Osteoblast (primary cell): ENCODE measurements around the gene AAK1. TPM values are rescaled to one million over a fixed set of nuclear protein-coding genes. Genes with fewer than 3 reads are reported as not detected.

Source experiments
- DNase-seq: peaks from one replicate; pipeline ENCODE4 v3.0.0; 2011; ENCODE audit warnings: low spot score, mixed read lengths; ENCODE audit not compliant: insufficient read length; ENCODE audit errors: missing footprints
- H2AFZ ChIP-seq: 2 replicates; pipeline ENCODE4 v1.6.0; 2011; ENCODE audit warnings: mild to moderate bottlenecking, low read length
- H3K27ac ChIP-seq: 2 replicates; pipeline ENCODE4 v1.5.1; 2011; ENCODE audit warnings: mild to moderate bottlenecking, low read depth, low read length, moderate library complexity
- H3K27me3 ChIP-seq: 2 replicates; pipeline ENCODE4 v1.6.0; 2012; ENCODE audit warnings: mild to moderate bottlenecking, control low read depth, inconsistent platforms, low read length, moderate library complexity; ENCODE audit not compliant: insufficient read depth
- H3K36me3 ChIP-seq: 2 replicates; pipeline ENCODE4 v1.5.1; 2011; ENCODE audit warnings: mild to moderate bottlenecking, low read length, control low read depth, moderate library complexity; ENCODE audit not compliant: insufficient read depth
- H3K4me1 ChIP-seq: 2 replicates; pipeline ENCODE4 v1.5.1; 2011; ENCODE audit warnings: mild to moderate bottlenecking, low read length, control low read depth, moderate library complexity; ENCODE audit not compliant: insufficient read depth
- H3K4me2 ChIP-seq: 2 replicates; pipeline ENCODE4 v1.6.0; 2011; ENCODE audit warnings: mild to moderate bottlenecking, low read length; ENCODE audit not compliant: insufficient read depth
- H3K4me3 ChIP-seq: fragments of 200-600 bp; sonication (generic); 3 replicates; pipeline ENCODE4 v1.5.1; 2012; ENCODE audit warnings: mild to moderate bottlenecking, low read length, inconsistent platforms; ENCODE audit not compliant: insufficient read depth
- H3K79me2 ChIP-seq: 2 replicates; pipeline ENCODE4 v1.6.0; 2012; ENCODE audit warnings: mild to moderate bottlenecking, low read length, control low read depth, inconsistent platforms; ENCODE audit not compliant: insufficient read depth
- H3K9me3 ChIP-seq: 2 replicates; pipeline ENCODE4 v1.5.1; 2011; ENCODE audit warnings: low read depth, low read length, control low read depth
- H4K20me1 ChIP-seq: 2 replicates; pipeline ENCODE4 v1.6.0; 2012; ENCODE audit warnings: mild to moderate bottlenecking, low read length, control low read depth; ENCODE audit not compliant: insufficient read depth
- CTCF ChIP-seq: IDR thresholded peaks from 2 replicates; pipeline ENCODE4 v1.5.1; 2011; ENCODE audit warnings: mild to moderate bottlenecking, low read depth, low read length, moderate library complexity; ENCODE audit errors: extremely low read depth
- total RNA-seq: library from RNA; depleted of rRNA; stranded (reverse); fragments of >200 nt; gene quantifications from 2 replicates; pipeline ENCODE4 v1.2.3, GENCODE V29; 2012

The AAK1 gene
- total RNA-seq, 1 donor, result 61.9 TPM

GRCh38 chr2:69489793-69490192 lies 153.7 kb downstream of the AAK1 start:
- TF ChIP-seq CTCF, result no peak
- Histone ChIP-seq H3K4me1 (no peaks in the 10 kb centered on the region), H3K36me3 (no peaks in the 10 kb centered on the region), H3K27ac (no peak overlapping the region), H3K4me3 (no peak overlapping the region), H3K27me3 (no peaks in the 10 kb centered on the region), H3K79me2 (no peaks in the 10 kb centered on the region), H4K20me1 (no peaks in the 10 kb centered on the region), H3K4me2 (no peak overlapping the region), H3K9me3 (no peaks in the 10 kb centered on the region), H2AFZ (no peak overlapping the region)
- no peak for DNase-seq

- H3K4me3 ChIP-seq, result no peak overlapping the region
- no peaks in the 10 kb centered on the region for H4K20me1 ChIP-seq
- H3K27me3 ChIP-seq, result no peaks in the 10 kb centered on the region
- no peaks in the 10 kb centered on the region for H3K79me2 ChIP-seq
- H3K9me3 ChIP-seq, result no peaks in the 10 kb centered on the region
- no peak overlapping the region for H2AFZ ChIP-seq
- peaks cover 6% of the 10 kb centered on the region for H3K36me3 ChIP-seq
- peaks cover 3% of the 10 kb centered on the region for H3K4me1 ChIP-seq
- no peak overlapping the region for H3K27ac ChIP-seq
- DNase-seq, result no peak
- TF ChIP-seq CTCF, result no peak
- H3K4me2 ChIP-seq, result no peak overlapping the region
These were observed 159.8 kb downstream of the AAK1 start for GRCh38 chr2:69483696-69484095.

GRCh38 chr2:69483024-69483423 lies 160.5 kb downstream of the AAK1 start:
- Histone ChIP-seq H4K20me1 (no peaks in the 10 kb centered on the region), H3K79me2 (no peaks in the 10 kb centered on the region), H3K4me2 (no peak overlapping the region), H3K27me3 (no peaks in the 10 kb centered on the region), H3K27ac (no peak overlapping the region), H3K9me3 (no peaks in the 10 kb centered on the region), H3K36me3 (peaks cover 6% of the 10 kb centered on the region), H3K4me3 (no peak overlapping the region), H3K4me1 (peaks cover 3% of the 10 kb centered on the region), H2AFZ (no peak overlapping the region)
- DNase-seq, result no peak
- TF ChIP-seq CTCF, result no peak

- no peaks in the 10 kb centered on the region for H3K9me3 ChIP-seq
- no peaks in the 10 kb centered on the region for H3K27me3 ChIP-seq
- H3K4me2 ChIP-seq, result no peak overlapping the region
- no peak overlapping the region for H2AFZ ChIP-seq
- no peaks in the 10 kb centered on the region for H4K20me1 ChIP-seq
- H3K4me1 ChIP-seq, result peaks cover 3% of the 10 kb centered on the region
- no peak for TF ChIP-seq CTCF
- no peaks in the 10 kb centered on the region for H3K79me2 ChIP-seq
- no peak overlapping the region for H3K4me3 ChIP-seq
- no peak for DNase-seq
- no peak overlapping the region for H3K27ac ChIP-seq
- H3K36me3 ChIP-seq, result peaks cover 6% of the 10 kb centered on the region
These were observed 161.1 kb downstream of the AAK1 start for GRCh38 chr2:69482471-69482870.
